HEK293 (cell line): Measurements from ENCODE around the gene B4GALNT2.

Experiments
- CTCF ChIA-PET: fragments of 350-600 bp; formaldehyde crosslinking; extraction: SDS; loops from one replicate; lab custom pipeline; 2021; ENCODE audit warnings: antibody characterized with exemption; lab: Yijun Ruan, JAX
- POLR2A ChIA-PET: fragments of 300-600 bp; formaldehyde crosslinking; extraction: SDS; loops from one replicate; lab custom pipeline; 2020; ENCODE audit warnings: antibody characterized with exemption, inconsistent platforms; lab: Yijun Ruan, JAX
- H3K27ac ChIP-seq: fragments of 200-500 bp; sonication (Bioruptor generic); 2 replicates; pipeline ENCODE4 v1.5.1; 2014; ENCODE audit warnings: low read depth, low read length, control low read depth, inconsistent platforms; ENCODE audit errors: extremely low read depth
- H3K36me3 ChIP-seq, 2 experiments: fragments of 200-500 bp in 1 of 2; sonication (Bioruptor generic) in 1 of 2; 1 replicate in 1 of 2; 2 replicates in 1 of 2; pipeline ENCODE4 v1.5.1; 2014 to 2017; ENCODE audit warnings: inconsistent platforms in 2 of 2, low read length in 2 of 2; ENCODE audit not compliant: control insufficient read depth in 2 of 2, insufficient read depth in 1 of 2
- H3K4me1 ChIP-seq: fragments of 200-500 bp; sonication (Bioruptor generic); 2 replicates; pipeline ENCODE4 v1.5.1; 2014; ENCODE audit warnings: mild to moderate bottlenecking, low read length, inconsistent platforms; ENCODE audit not compliant: control insufficient read depth, insufficient read depth
- H3K4me3 ChIP-seq: 2 replicates; pipeline ENCODE4 v1.5.1; 2011; ENCODE audit warnings: low read depth, mild to moderate bottlenecking, control low read depth, low read length, moderate library complexity
- H3K9me3 ChIP-seq: fragments of 200-500 bp; sonication (Bioruptor generic); 2 replicates; pipeline ENCODE4 v1.5.1; 2014; ENCODE audit warnings: low read depth, low read length, inconsistent platforms; ENCODE audit not compliant: control insufficient read depth, insufficient read depth
- BCL11A ChIP-seq: fragments of 450-650 bp; formaldehyde crosslinking; IDR thresholded peaks from 2 replicates; pipeline ENCODE4 v1.5.1; 2016; ENCODE audit warnings: low read depth, missing biosample characterization, missing genetic modification characterization
- GLI4 ChIP-seq: fragments of 450-650 bp; formaldehyde crosslinking; IDR thresholded peaks from 2 replicates; pipeline ENCODE4 v1.5.1; 2016; ENCODE audit warnings: missing biosample characterization, missing genetic modification characterization
- MEIS1 ChIP-seq: sonication (generic); formaldehyde crosslinking; IDR thresholded peaks from 2 replicates; pipeline ENCODE4 v1.8.1; 2022; ENCODE audit warnings: missing genetic modification reagents, mild to moderate bottlenecking, borderline replicate concordance
- PBX3 ChIP-seq: sonication (generic); formaldehyde crosslinking; IDR thresholded peaks from 2 replicates; pipeline ENCODE4 v1.8.1; 2022; ENCODE audit warnings: mild to moderate bottlenecking, moderate library complexity, missing genetic modification reagents
- SALL2 ChIP-seq: fragments of 450-650 bp; formaldehyde crosslinking; IDR thresholded peaks from 2 replicates; pipeline ENCODE4 v1.5.0; 2017; ENCODE audit warnings: missing biosample characterization, mild to moderate bottlenecking, missing genetic modification characterization, borderline replicate concordance
- SP3 ChIP-seq: fragments of 450-650 bp; formaldehyde crosslinking; IDR thresholded peaks from 2 replicates; pipeline ENCODE4 v1.5.1; 2016; ENCODE audit warnings: missing biosample characterization, missing genetic modification characterization
- TCF7L2 ChIP-seq: IDR thresholded peaks from 2 replicates; pipeline ENCODE4 v1.6.1; 2011; ENCODE audit warnings: low read depth, mild to moderate bottlenecking, inconsistent platforms, low read length, moderate library complexity, borderline replicate concordance
- YY1 ChIP-seq: fragments of 450-650 bp; formaldehyde crosslinking; IDR thresholded peaks from 2 replicates; pipeline ENCODE4 v1.5.1; 2018; ENCODE audit warnings: missing biosample characterization, missing genetic modification characterization
- ZBTB11 ChIP-seq: fragments of 450-650 bp; formaldehyde crosslinking; conservative IDR thresholded peaks from 2 replicates; pipeline ENCODE4 v1.5.1; 2016; ENCODE audit warnings: low read depth, missing biosample characterization, missing genetic modification characterization
- ZBTB8A ChIP-seq: fragments of 450-650 bp; formaldehyde crosslinking; IDR thresholded peaks from 2 replicates; pipeline ENCODE4 v1.5.1; 2016; ENCODE audit warnings: missing biosample characterization, missing genetic modification characterization
- ZFP3 ChIP-seq: fragments of 450-650 bp; formaldehyde crosslinking; IDR thresholded peaks from 2 replicates; pipeline ENCODE4 v1.5.1; 2016; ENCODE audit warnings: low read depth, missing biosample characterization, missing genetic modification characterization
- ZNF114 ChIP-seq: fragments of 450-650 bp; formaldehyde crosslinking; IDR thresholded peaks from 2 replicates; pipeline ENCODE4 v1.5.0; 2017; ENCODE audit warnings: missing biosample characterization, missing genetic modification characterization
- ZNF184 ChIP-seq: fragments of 450-650 bp; IDR thresholded peaks from 2 replicates; pipeline ENCODE4 v1.5.1; 2018; ENCODE audit warnings: missing biosample characterization, mild to moderate bottlenecking, missing genetic modification characterization
- ZNF214 ChIP-seq: fragments of 450-650 bp; formaldehyde crosslinking; IDR thresholded peaks from 2 replicates; pipeline ENCODE4 v1.5.1; 2017; ENCODE audit warnings: missing biosample characterization, mild to moderate bottlenecking, missing genetic modification characterization, borderline replicate concordance
- ZNF280D ChIP-seq: fragments of 450-650 bp; formaldehyde crosslinking; IDR thresholded peaks from 2 replicates; pipeline ENCODE4 v1.5.1; 2016; ENCODE audit warnings: missing biosample characterization, missing genetic modification characterization
- ZNF513 ChIP-seq: fragments of 450-650 bp; IDR thresholded peaks from 2 replicates; pipeline ENCODE4 v1.5.1; 2018; ENCODE audit warnings: missing biosample characterization, missing genetic modification characterization
- ZNF521 ChIP-seq: fragments of 450-650 bp; formaldehyde crosslinking; IDR thresholded peaks from 2 replicates; pipeline ENCODE4 v1.5.1; 2017; ENCODE audit warnings: missing biosample characterization, mild to moderate bottlenecking, missing genetic modification characterization
- ZNF544 ChIP-seq: fragments of 450-650 bp; formaldehyde crosslinking; IDR thresholded peaks from 2 replicates; pipeline ENCODE4 v1.5.0; 2017; ENCODE audit warnings: missing biosample characterization, missing genetic modification characterization
- ZNF571 ChIP-seq: fragments of 450-650 bp; formaldehyde crosslinking; IDR thresholded peaks from 2 replicates; pipeline ENCODE4 v1.5.0; 2017; ENCODE audit warnings: missing biosample characterization, missing genetic modification characterization
- ZNF624 ChIP-seq: fragments of 450-650 bp; formaldehyde crosslinking; IDR thresholded peaks from 2 replicates; pipeline ENCODE4 v1.5.1; 2017; ENCODE audit warnings: missing biosample characterization, missing genetic modification characterization
- ZNF701 ChIP-seq: fragments of 450-650 bp; formaldehyde crosslinking; IDR thresholded peaks from 2 replicates; pipeline ENCODE4 v1.5.1; 2016; ENCODE audit warnings: missing biosample characterization, missing genetic modification characterization
- ZNF791 ChIP-seq: fragments of 450-650 bp; formaldehyde crosslinking; IDR thresholded peaks from 2 replicates; pipeline ENCODE4 v1.5.1; 2016; ENCODE audit warnings: missing biosample characterization, missing genetic modification characterization
- ZSCAN18 ChIP-seq: fragments of 450-650 bp; formaldehyde crosslinking; IDR thresholded peaks from 2 replicates; pipeline ENCODE4 v1.5.1; 2016; ENCODE audit warnings: missing biosample characterization, missing genetic modification characterization

Gene B4GALNT2

GRCh38 chr17:49086316-49086605 is 46.3 kb upstream of the B4GALNT2 start:
- no peaks in the 10 kb centered on the region for H3K36me3 ChIP-seq
- no peaks in the 10 kb centered on the region for H3K4me1 ChIP-seq
- H3K27ac ChIP-seq, result no peak overlapping the region
- no peak for TF ChIP-seq ZNF280D
- TF ChIP-seq YY1 (tag by site-specific recombination), result no peak
- TF ChIP-seq TCF7L2, result no peak
- TF ChIP-seq SP3 (tag by site-specific recombination), result no peak
- no peak for TF ChIP-seq SALL2 (tag by site-specific recombination)
- no peak for TF ChIP-seq ZFP3 (tag by site-specific recombination)
- TF ChIP-seq GLI4, result no peak
- no peak for TF ChIP-seq ZNF214 (tag by site-specific recombination)
- no peak for TF ChIP-seq ZNF114 (tag by site-specific recombination)
- no peak for TF ChIP-seq ZSCAN18 (tag by site-specific recombination)
- TF ChIP-seq ZNF571 (tag by site-specific recombination), result no peak
- no peak for TF ChIP-seq ZNF513
- TF ChIP-seq ZNF521 (tag by site-specific recombination), result no peak
- TF ChIP-seq PBX3 (CRISPR knock-in tag), result no peak
- H3K4me3 ChIP-seq, result no peak overlapping the region
- ChIA-PET POLR2A (no interaction called here), CTCF (no interaction called here)
- no peaks in the 10 kb centered on the region; the same call in 1 of the 2 replicates for H3K9me3 ChIP-seq

GRCh38 chr17:49086649-49087048 is 45.9 kb upstream of the B4GALNT2 start:
- TF ChIP-seq ZNF544 (no peak), BCL11A (tag by site-specific recombination) (no peak), ZNF184 (tag by site-specific recombination) (no peak), ZBTB11 (tag by site-specific recombination) (no peak), ZNF624 (tag by site-specific recombination) (no peak), PBX3 (CRISPR knock-in tag) (no peak), ZNF701 (tag by site-specific recombination) (no peak), ZBTB8A (tag by site-specific recombination) (no peak), MEIS1 (CRISPR knock-in tag) (no peak), ZNF214 (tag by site-specific recombination) (no peak), ZNF791 (tag by site-specific recombination) (no peak)
- POLR2A ChIA-PET, result no interaction called here
- CTCF ChIA-PET, result no interaction called here
- H3K36me3 ChIP-seq, result no peaks in the 10 kb centered on the region
- H3K4me3 ChIP-seq, result no peak overlapping the region
- no peaks in the 10 kb centered on the region; the same call in 1 of the 2 replicates for H3K9me3 ChIP-seq
- H3K4me1 ChIP-seq, result no peaks in the 10 kb centered on the region
- no peak overlapping the region for H3K27ac ChIP-seq
